ENCODE measurements around the gene SMAD5.

SMAD5 gene

DNA sequence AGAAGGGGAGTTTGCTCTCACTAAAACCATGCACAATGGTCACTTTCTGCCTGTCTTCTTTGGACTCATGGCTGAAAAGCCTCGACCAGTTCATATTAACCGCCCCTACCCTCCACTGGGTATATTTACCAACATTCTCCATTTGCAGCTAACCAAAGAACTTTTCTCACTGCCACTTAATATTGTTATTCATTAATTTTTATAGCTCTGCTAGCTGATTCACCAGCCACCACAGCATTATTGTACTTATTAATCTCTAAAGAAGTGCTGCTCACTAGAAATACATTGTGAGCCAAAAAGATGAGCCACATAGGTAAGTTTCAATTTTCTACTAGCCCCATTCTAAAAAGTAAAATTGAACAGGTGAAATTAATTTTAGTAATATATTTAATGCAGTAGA lies 93.8 kb downstream of the SMAD5 start:
- no peak for DNase-seq

DNA sequence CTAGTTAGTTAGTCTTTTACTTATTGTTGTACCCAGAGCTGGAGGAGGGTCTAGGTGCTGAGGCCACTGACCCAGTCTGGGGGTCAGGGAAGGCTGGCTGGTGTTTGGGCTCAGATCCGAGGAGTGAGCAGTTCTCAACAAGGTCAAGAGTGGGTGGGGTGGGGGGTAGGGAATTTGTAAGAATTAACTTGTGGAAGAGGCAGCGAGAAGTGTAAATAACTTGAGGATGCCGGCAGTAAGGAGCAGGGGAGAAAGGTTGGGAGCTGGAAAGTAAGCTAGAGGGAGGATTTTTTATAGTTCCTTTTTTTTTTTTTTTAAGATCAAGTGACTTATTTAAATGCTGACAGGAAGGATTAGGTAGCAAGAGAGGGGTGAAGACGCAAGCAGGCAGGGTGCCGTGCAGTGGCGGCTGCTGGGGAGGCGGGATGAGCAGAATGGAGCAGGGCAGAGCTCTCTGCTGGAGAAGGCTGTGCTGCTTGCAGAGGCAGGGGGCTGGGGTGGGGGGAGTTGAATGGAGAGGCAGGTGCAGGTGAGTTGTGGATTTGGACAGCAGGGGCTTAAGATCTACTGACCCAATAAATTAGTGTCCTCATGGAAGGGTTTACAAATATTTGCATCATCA lies 95.6 kb downstream of the SMAD5 start:
- DNase-seq: no peak

DNA sequence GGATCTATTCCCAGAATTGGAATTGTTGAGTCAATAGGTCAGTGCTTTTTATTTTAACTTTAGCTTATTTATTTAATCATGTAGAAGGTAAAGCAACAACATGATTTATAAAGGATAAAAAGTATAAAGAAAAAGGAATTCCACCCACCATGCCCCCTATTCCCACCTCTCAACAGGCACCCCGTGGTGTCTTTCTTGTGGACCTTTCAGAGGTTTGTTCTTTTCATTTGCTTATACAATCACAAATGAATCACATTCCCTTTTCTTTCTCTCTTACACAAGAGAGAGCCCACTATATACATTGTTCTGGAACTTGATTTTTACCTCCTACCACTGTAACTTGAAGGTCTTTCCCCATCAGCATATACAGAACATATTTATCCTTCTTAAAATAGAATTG lies 97.5 kb downstream of the SMAD5 start:
- no peak for DNase-seq

DNA sequence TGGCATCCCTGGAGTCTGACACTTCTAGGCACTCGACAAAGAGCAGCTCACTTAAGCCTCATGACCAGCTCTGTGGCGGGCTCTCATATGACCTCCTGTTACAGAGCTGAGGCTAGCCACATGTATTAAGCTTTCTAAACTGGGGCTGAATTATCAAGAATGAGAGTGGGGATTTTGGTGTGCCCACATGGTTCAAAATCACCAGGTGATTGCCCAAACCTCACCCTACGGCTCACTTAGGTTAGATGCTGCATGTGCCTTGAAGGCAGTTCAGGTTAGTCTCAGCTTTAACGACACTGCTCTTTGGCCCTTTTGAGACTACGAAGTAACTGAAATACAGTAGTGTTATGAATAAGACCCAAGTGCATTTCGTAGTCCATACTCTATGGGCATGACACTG lies 99.7 kb downstream of the SMAD5 start:
- DNase-seq: no peak
